ENCODE data around the gene GAST. TPM values are rescaled to one million over a fixed set of nuclear protein-coding genes. Genes with fewer than 3 reads are reported as not detected.

The GAST gene
- total and polyA plus RNA-seq, 2 experiments from 2014 or later: not detected

- TF ChIP-seq EZH2phosphoT487 (IDR thresholded peaks at IDR 0.05; ENCODE audit: unreplicated experiment) (no peak), ETS1 (IDR thresholded peaks at IDR 0.05) (no peak), EZH2 (IDR thresholded peaks at IDR 0.05; ENCODE audit: low read depth, unreplicated experiment) (no peak)
- TF ChIP-seq, protein P1, sequence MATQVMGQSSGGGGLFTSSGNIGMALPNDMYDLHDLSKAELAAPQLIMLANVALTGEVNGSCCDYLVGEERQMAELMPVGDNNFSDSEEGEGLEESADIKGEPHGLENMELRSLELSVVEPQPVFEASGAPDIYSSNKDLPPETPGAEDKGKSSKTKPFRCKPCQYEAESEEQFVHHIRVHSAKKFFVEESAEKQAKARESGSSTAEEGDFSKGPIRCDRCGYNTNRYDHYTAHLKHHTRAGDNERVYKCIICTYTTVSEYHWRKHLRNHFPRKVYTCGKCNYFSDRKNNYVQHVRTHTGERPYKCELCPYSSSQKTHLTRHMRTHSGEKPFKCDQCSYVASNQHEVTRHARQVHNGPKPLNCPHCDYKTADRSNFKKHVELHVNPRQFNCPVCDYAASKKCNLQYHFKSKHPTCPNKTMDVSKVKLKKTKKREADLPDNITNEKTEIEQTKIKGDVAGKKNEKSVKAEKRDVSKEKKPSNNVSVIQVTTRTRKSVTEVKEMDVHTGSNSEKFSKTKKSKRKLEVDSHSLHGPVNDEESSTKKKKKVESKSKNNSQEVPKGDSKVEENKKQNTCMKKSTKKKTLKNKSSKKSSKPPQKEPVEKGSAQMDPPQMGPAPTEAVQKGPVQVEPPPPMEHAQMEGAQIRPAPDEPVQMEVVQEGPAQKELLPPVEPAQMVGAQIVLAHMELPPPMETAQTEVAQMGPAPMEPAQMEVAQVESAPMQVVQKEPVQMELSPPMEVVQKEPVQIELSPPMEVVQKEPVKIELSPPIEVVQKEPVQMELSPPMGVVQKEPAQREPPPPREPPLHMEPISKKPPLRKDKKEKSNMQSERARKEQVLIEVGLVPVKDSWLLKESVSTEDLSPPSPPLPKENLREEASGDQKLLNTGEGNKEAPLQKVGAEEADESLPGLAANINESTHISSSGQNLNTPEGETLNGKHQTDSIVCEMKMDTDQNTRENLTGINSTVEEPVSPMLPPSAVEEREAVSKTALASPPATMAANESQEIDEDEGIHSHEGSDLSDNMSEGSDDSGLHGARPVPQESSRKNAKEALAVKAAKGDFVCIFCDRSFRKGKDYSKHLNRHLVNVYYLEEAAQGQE (IDR thresholded peaks at IDR 0.05; ENCODE audit: unreplicated experiment): no peak
Observed at GRCh38 chr17:41760878-41761277, 48.7 kb downstream of the GAST start (continued).

DNA sequence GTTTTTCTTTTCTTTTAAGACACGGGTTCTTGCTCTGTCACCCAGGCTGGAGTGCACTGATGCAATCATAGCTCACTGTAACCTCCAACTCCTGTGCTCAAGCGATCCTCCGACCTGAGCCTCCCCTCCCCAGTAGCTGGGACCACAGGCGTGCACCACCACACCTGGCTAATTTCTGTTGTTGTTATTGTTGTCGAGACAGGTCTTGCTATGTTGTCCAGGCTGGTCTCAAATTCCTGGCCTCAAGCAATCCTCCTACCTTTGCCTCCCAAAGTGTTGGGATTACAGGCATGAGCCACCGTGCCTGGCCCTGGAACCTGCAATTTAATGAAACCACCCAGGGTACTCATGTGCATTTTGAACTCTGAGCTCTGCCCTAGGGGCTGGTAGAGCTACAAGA, 50.3 kb downstream of the GAST start:
- H3K27me3 Mint-ChIP-seq (ENCODE audit: insufficient read depth, low read depth, poor library complexity): no peaks in the 10 kb centered on the region
- H3K27ac Mint-ChIP-seq: no peak overlapping the region
- DNase-seq (ENCODE audit: low spot score) (no peak), ATAC-seq (no peak)
- Histone ChIP-seq H3K36me3 (ENCODE audit: insufficient read depth) (peaks cover 22% of the 10 kb centered on the region), H2AFZ (no peak overlapping the region), H3K79me2 (replicated peaks; ENCODE audit: insufficient read depth) (no peaks in the 10 kb centered on the region), H3K4me2 (no peak overlapping the region), H4K20me1 (replicated peaks; ENCODE audit: insufficient read depth) (peaks cover 8% of the 10 kb centered on the region; the same call in 1 of the 2 replicates), H3K9me2 (ENCODE audit: insufficient read depth) (no peaks in the 10 kb centered on the region), H3K27ac (ENCODE audit: low read depth) (no peak overlapping the region), H3F3A (replicated peaks; ENCODE audit: low read depth) (peaks cover 6% of the 10 kb centered on the region; the same call in 1 of the 2 replicates), H3K27me3 (ENCODE audit: insufficient read depth) (no peaks in the 10 kb centered on the region), H3K4me1 (ENCODE audit: insufficient read depth) (no peaks in the 10 kb centered on the region), H3K4me3 (no peak overlapping the region)
- H3K4me3 Mint-ChIP-seq: no peak overlapping the region
- peaks cover 97% of the 10 kb centered on the region for H3K36me3 Mint-ChIP-seq (ENCODE audit: low read depth)
- no peaks in the 10 kb centered on the region for H3K4me1 Mint-ChIP-seq
- H3K9me3 Mint-ChIP-seq: no peaks in the 10 kb centered on the region
- TF ChIP-seq JUNB (IDR thresholded peaks at IDR 0.05; ENCODE audit: unreplicated experiment) (no peak), EZH2 (IDR thresholded peaks at IDR 0.05; ENCODE audit: low read depth, unreplicated experiment) (no peak), ZNF331 (CRISPR knock-in tag; IDR thresholded peaks at IDR 0.05; ENCODE audit: low read depth) (no peak), ZNF462 (CRISPR knock-in tag; IDR thresholded peaks at IDR 0.05) (no peak), CTCF (conservative IDR thresholded peaks at IDR 0.05; ENCODE audit: low read depth in 2 of 2) (no peak), NANOG (IDR thresholded peaks at IDR 0.05; ENCODE audit: borderline replicate concordance) (no peak), ZNF114 (CRISPR knock-in tag; IDR thresholded peaks at IDR 0.05) (no peak)

Data from GM23338 (cell line).